HepG2 (cell line): Measurements from ENCODE around the gene ZC3H8. TPM values are rescaled to one million over a fixed set of nuclear protein-coding genes. Genes with fewer than 3 reads are reported as not detected.

ENCODE experiments used
- BATF2 ChIP-seq: sonication (generic); formaldehyde crosslinking; IDR thresholded peaks from 2 replicates; pipeline ENCODE4 v1.8.0; 2022; ENCODE audit warnings: mild to moderate bottlenecking, missing genetic modification reagents, moderate library complexity
- BCL6 ChIP-seq: IDR thresholded peaks from 2 replicates; pipeline ENCODE4 v1.6.1; 2016; ENCODE audit warnings: missing genetic modification reagents, missing compliant biosample characterization
- FOXC1 ChIP-seq: sonication (generic); formaldehyde crosslinking; IDR thresholded peaks from 2 replicates; pipeline ENCODE4 v1.8.0; 2022; ENCODE audit warnings: mild to moderate bottlenecking, missing genetic modification reagents, borderline replicate concordance
- HNRNPLL ChIP-seq: fragments of 200-400 bp; formaldehyde crosslinking; IDR thresholded peaks from 2 replicates; pipeline ENCODE4 v1.6.1; 2017; ENCODE audit warnings: mild to moderate bottlenecking, low read depth, low read length; ENCODE audit not compliant: poor library complexity, severe bottlenecking
- ISX ChIP-seq: sonication (generic); formaldehyde crosslinking; conservative IDR thresholded peaks from 2 replicates; pipeline ENCODE4 v1.5.0; 2020; ENCODE audit warnings: missing genetic modification reagents
- POLR2A ChIP-seq, 2 experiments: IDR thresholded peaks; 2 replicates each; pipeline ENCODE4 v1.6.1; 2011; ENCODE audit warnings: low read depth in 2 of 2, low read length in 2 of 2, mild to moderate bottlenecking in 1 of 2, moderate library complexity in 1 of 2; ENCODE audit not compliant: insufficient read depth in 1 of 2
- RFX5 ChIP-seq: IDR thresholded peaks from 2 replicates; pipeline ENCODE4 v1.6.1; 2011; ENCODE audit warnings: low read depth, low read length, improper control_type of control experiment
- SP1 ChIP-seq, 2 experiments: fragments of 450-650 bp in 1 of 2; sonication (generic) in 1 of 2; formaldehyde crosslinking in 1 of 2; IDR thresholded peaks; 2 replicates each; pipeline versions ENCODE4 v1.4.0 to v1.6.1; 2016 to 2020; ENCODE audit warnings: missing genetic modification reagents in 1 of 2
- SRSF4 ChIP-seq: fragments of 200-400 bp; formaldehyde crosslinking; IDR thresholded peaks from one replicate; pipeline ENCODE4 v1.6.1; 2018; ENCODE audit warnings: mild to moderate bottlenecking, low read depth, low read length, moderate library complexity; ENCODE audit not compliant: poor library complexity, severe bottlenecking
- ZFP41 ChIP-seq: sonication (generic); formaldehyde crosslinking; IDR thresholded peaks from 2 replicates; pipeline ENCODE4 v1.4.0; 2020; ENCODE audit warnings: mild to moderate bottlenecking, missing genetic modification reagents, borderline replicate concordance
- polyA plus RNA-seq, 8 experiments: library from polyadenylated mRNA; depleted of rRNA in 3 of 8; stranded (reverse) in 7 of 8; unstranded in 1 of 8; fragments of >200 nt; fragmentation: Illumina TruSeq in 4 of 8; extraction: Trizol in 4 of 8; gene quantifications; 2 replicates each; pipeline versions ENCODE4 v1.2.1 to v1.2.3, GENCODE V29; 2011 to 2016; ENCODE audit warnings: low read depth in 4 of 8, missing spikeins in 1 of 8, mixed read lengths in 1 of 8; ENCODE audit not compliant: insufficient read depth in 1 of 8
- total RNA-seq, 5 experiments: library from RNA; depleted of rRNA; stranded (reverse); fragments of >200 nt; fragmentation: Illumina TruSeq; extraction: Trizol; gene quantifications; 2 replicates each; pipeline ENCODE4 v1.2.3, GENCODE V29; 2016; ENCODE audit warnings: low read depth in 1 of 5
- TF ChIP-seq, protein P1 (sequence below): sonication (generic); formaldehyde crosslinking; IDR thresholded peaks from 2 replicates; pipeline ENCODE4 v1.9.0; 2021; ENCODE audit warnings: missing genetic modification reagents, borderline replicate concordance
- TF ChIP-seq, protein P2 (sequence below), 2 experiments: fragments of 450-650 bp in 1 of 2; sonication (generic) in 1 of 2; formaldehyde crosslinking in 1 of 2; IDR thresholded peaks; 2 replicates each; pipeline versions ENCODE4 v1.6.1 to v1.8.0; 2016 to 2022; ENCODE audit warnings: antibody characterized with exemption in 1 of 2, mild to moderate bottlenecking in 1 of 2, missing genetic modification reagents in 1 of 2
- TF ChIP-seq, protein P3 (sequence below): sonication (generic); formaldehyde crosslinking; conservative IDR thresholded peaks from 2 replicates; pipeline ENCODE4 v1.4.0; 2020; ENCODE audit warnings: missing genetic modification reagents

ZC3H8 gene
- total and polyA plus RNA-seq, 2 of the 13 experiments (the other 11 are each of a cell fraction or from before 2014, with no cell fraction given): 4.5 to 17.0 TPM

DNA sequence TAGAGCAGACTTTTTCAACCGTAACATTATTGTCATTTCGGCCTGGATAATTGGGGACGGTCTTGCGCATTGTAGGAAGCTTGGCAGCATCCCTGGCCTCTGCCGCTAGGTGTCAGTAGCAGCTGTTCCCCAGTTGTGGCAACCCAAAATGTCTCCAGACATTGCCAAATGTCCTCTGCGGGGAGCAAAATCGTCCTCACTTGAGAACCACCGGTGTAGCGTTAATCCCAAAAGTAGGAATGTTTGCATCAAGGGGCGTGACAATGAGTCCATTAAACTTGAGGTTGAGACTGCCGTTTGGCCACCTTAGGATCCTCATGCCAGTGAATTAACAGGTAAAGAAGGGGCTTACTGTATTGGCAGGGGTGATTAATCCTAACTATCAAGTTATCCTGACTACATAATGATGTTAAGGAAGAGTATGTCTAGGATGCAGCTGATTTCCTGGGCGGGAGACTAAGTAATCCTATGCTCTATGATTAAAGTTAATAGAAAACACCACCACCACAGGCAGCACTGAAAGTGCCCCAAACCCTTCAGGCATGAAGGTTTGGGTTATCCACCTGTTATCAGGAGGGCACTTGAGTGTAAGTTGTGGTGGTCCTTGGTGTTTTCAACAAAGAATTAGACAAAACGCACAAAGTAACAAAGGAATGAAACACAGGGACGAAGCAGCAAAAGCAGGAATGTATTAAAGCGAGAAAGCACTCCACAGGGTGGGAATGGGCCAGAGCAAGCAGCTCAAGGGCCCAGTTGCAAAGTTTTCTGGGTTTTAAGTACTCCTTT is 4.9 kb upstream of the ZC3H8 start (continued):
- TF ChIP-seq, protein P1, sequence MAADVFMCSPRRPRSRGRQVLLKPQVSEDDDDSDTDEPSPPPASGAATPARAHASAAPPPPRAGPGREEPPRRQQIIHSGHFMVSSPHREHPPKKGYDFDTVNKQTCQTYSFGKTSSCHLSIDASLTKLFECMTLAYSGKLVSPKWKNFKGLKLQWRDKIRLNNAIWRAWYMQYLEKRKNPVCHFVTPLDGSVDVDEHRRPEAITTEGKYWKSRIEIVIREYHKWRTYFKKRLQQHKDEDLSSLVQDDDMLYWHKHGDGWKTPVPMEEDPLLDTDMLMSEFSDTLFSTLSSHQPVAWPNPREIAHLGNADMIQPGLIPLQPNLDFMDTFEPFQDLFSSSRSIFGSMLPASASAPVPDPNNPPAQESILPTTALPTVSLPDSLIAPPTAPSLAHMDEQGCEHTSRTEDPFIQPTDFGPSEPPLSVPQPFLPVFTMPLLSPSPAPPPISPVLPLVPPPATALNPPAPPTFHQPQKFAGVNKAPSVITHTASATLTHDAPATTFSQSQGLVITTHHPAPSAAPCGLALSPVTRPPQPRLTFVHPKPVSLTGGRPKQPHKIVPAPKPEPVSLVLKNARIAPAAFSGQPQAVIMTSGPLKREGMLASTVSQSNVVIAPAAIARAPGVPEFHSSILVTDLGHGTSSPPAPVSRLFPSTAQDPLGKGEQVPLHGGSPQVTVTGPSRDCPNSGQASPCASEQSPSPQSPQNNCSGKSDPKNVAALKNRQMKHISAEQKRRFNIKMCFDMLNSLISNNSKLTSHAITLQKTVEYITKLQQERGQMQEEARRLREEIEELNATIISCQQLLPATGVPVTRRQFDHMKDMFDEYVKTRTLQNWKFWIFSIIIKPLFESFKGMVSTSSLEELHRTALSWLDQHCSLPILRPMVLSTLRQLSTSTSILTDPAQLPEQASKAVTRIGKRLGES (CRISPR knock-in tag): no peak
- TF ChIP-seq BCL6 (peak; percentile 44; the same call in 1 of the 2 replicates), SP1 (IDR thresholded peaks at IDR 0.05) (no peak), SP1 (CRISPR knock-in tag; IDR thresholded peaks at IDR 0.05) (no peak), SRSF4 (no peak), RFX5 (no peak), ISX (CRISPR knock-in tag) (no peak), ZFP41 (CRISPR knock-in tag) (no peak), BATF2 (0 out of 2 replicates have a peak, but pooled peaks have one; percentile 41), POLR2A (IDR thresholded peaks at IDR 0.05; ENCODE audit: insufficient read depth in 1 of 2, low read depth in 2 of 2, low read length in 2 of 2) (no peak), FOXC1 (CRISPR knock-in tag) (peak; percentile 85), HNRNPLL (no peak)
- TF ChIP-seq, protein P2, sequence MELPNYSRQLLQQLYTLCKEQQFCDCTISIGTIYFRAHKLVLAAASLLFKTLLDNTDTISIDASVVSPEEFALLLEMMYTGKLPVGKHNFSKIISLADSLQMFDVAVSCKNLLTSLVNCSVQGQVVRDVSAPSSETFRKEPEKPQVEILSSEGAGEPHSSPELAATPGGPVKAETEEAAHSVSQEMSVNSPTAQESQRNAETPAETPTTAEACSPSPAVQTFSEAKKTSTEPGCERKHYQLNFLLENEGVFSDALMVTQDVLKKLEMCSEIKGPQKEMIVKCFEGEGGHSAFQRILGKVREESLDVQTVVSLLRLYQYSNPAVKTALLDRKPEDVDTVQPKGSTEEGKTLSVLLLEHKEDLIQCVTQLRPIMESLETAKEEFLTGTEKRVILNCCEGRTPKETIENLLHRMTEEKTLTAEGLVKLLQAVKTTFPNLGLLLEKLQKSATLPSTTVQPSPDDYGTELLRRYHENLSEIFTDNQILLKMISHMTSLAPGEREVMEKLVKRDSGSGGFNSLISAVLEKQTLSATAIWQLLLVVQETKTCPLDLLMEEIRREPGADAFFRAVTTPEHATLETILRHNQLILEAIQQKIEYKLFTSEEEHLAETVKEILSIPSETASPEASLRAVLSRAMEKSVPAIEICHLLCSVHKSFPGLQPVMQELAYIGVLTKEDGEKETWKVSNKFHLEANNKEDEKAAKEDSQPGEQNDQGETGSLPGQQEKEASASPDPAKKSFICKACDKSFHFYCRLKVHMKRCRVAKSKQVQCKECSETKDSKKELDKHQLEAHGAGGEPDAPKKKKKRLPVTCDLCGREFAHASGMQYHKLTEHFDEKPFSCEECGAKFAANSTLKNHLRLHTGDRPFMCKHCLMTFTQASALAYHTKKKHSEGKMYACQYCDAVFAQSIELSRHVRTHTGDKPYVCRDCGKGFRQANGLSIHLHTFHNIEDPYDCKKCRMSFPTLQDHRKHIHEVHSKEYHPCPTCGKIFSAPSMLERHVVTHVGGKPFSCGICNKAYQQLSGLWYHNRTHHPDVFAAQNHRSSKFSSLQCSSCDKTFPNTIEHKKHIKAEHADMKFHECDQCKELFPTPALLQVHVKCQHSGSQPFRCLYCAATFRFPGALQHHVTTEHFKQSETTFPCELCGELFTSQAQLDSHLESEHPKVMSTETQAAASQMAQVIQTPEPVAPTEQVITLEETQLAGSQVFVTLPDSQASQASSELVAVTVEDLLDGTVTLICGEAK (IDR thresholded peaks at IDR 0.05): no peak
- TF ChIP-seq, protein P2 (CRISPR knock-in tag; IDR thresholded peaks at IDR 0.05): no peak
- TF ChIP-seq, protein P3, sequence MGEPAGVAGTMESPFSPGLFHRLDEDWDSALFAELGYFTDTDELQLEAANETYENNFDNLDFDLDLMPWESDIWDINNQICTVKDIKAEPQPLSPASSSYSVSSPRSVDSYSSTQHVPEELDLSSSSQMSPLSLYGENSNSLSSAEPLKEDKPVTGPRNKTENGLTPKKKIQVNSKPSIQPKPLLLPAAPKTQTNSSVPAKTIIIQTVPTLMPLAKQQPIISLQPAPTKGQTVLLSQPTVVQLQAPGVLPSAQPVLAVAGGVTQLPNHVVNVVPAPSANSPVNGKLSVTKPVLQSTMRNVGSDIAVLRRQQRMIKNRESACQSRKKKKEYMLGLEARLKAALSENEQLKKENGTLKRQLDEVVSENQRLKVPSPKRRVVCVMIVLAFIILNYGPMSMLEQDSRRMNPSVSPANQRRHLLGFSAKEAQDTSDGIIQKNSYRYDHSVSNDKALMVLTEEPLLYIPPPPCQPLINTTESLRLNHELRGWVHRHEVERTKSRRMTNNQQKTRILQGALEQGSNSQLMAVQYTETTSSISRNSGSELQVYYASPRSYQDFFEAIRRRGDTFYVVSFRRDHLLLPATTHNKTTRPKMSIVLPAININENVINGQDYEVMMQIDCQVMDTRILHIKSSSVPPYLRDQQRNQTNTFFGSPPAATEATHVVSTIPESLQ (CRISPR knock-in tag): no peak
